Measurements from ENCODE around the gene CLECL1. TPM values are rescaled to one million over a fixed set of nuclear protein-coding genes. Genes with fewer than 3 reads are reported as not detected.

The CLECL1 gene
- total and polyA plus RNA-seq, 12 donors = 0.25 to 3.6 (median 0.54) TPM; not detected in 9

DNA sequence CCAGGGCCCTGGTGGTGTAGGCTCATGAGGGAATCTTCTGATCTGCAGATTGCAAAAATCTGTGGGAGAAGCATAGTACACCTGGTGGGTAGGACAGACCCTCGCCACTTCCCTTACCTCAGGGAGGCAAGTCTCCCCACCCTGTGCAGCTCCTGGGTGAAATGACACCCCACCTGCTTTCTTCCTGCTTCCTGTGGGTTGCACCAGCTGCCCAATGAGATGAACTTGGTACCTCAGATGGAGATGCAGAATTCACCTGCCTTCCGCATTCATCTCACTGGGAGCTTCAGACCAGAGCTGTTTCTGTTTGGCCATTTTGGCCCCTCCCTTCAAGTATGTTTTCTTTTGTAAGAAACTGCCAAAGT, 58.7 kb downstream of the CLECL1 start:
- WGBS, 2 donors = 100% methylated on average over 2 of the region's 2 CpGs
- H3K4me3 ChIP-seq = peak overlapping the region in 1 of 10 donors; percentile 39
- no peak for TF ChIP-seq CTCF (IDR thresholded peaks at IDR 0.05)
- peaks cover 3 to 22% (median 12%) of the 10 kb centered on the region in 9 donors for H3K4me1 ChIP-seq
- intact Hi-C loops (cut with DNase I) = no loop called here
- no peaks in the 10 kb centered on the region for H3K27me3 ChIP-seq
- peaks cover 0 to 5% (median 0%) of the 10 kb centered on the region in 11 donors for H3K9me3 ChIP-seq
- ATAC-seq (peak in 6 of 8 donors; percentile 11 to 63 (median 44)), DNase-seq (no peak)
- H3K36me3 ChIP-seq = peaks cover 0 to 18% (median 0%) of the 10 kb centered on the region in 9 donors
- H3K27ac ChIP-seq = peak overlapping the region in 3 of 10 donors; percentile 3 to 65 (median 10)

- H3K27ac ChIP-seq = peak overlapping the region in 3 of 10 donors; percentile 3 to 65 (median 10)
- intact Hi-C loops (cut with DNase I) = no loop called here
- WGBS, 2 donors = 43 to 48% methylated on average over 6 of the region's 6 CpGs
Measured at GRCh38 chr12:9673404-9674225, 59.3 kb downstream of the CLECL1 start.

More at GRCh38 chr12:9673404-9674225, 59.3 kb downstream of the CLECL1 start:
- Histone ChIP-seq H3K27me3 (no peaks in the 10 kb centered on the region), H3K4me1 (peaks cover 3 to 22% (median 12%) of the 10 kb centered on the region in 9 donors), H3K36me3 (peaks cover 0 to 18% (median 0%) of the 10 kb centered on the region in 9 donors), H3K4me3 (peak overlapping the region in 1 of 10 donors; percentile 39), H3K9me3 (peaks cover 0 to 5% (median 0%) of the 10 kb centered on the region in 11 donors)
- no peak for TF ChIP-seq CTCF (IDR thresholded peaks at IDR 0.05)
- ATAC-seq = peak; percentile 78 to 97 (median 95)
- peak; percentile 67 to 70 for DNase-seq

Other genes starting within 250 kb of the CLECL1 start
- 1 to 10 TPM in 1 of 10 donors, under 1 TPM in 6, not detected in 3; 0.16 to 1.4 (median 0.19) TPM for gene KLRB1, start 125.2 kb downstream of the CLECL1 start, total RNA-seq
- under 1 TPM; 0.16 to 0.44 TPM for gene KLRB1, start 125.2 kb downstream of the CLECL1 start, polyA plus RNA-seq
- gene CLEC2D, start 63.4 kb downstream of the CLECL1 start, total RNA-seq = 1 to 10 TPM; 1.6 to 9.5 (median 3.2) TPM
- 10 to 100 TPM in 1 of 2 donors, 1 to 10 TPM in 1; 1.2 to 15.6 TPM for gene CLEC2D, start 63.4 kb downstream of the CLECL1 start, polyA plus RNA-seq
- gene CD69, start 27.8 kb upstream of the CLECL1 start, total RNA-seq = 1 to 10 TPM in 3 of 10 donors, under 1 TPM in 5, not detected in 2; 0.17 to 6.2 (median 0.50) TPM
- gene CD69, start 27.8 kb upstream of the CLECL1 start, polyA plus RNA-seq = under 1 TPM; 0.22 to 0.55 TPM
- gene KLRF1, start 94.4 kb upstream of the CLECL1 start, total RNA-seq = 1 to 10 TPM in 1 of 10 donors, under 1 TPM in 3, not detected in 6; 0.19 to 1.8 (median 0.40) TPM
- 1 to 10 TPM in 1 of 2 donors, under 1 TPM in 1; 0.19 to 2.3 TPM for gene KLRF1, start 94.4 kb upstream of the CLECL1 start, polyA plus RNA-seq
- 10 to 100 TPM in 1 of 10 donors, 1 to 10 TPM in 9; 2.6 to 13.9 (median 3.8) TPM for gene CLEC2B, start 136.3 kb upstream of the CLECL1 start, total RNA-seq
- gene CLEC2B, start 136.3 kb upstream of the CLECL1 start, polyA plus RNA-seq = 10 to 100 TPM in 1 of 2 donors, 1 to 10 TPM in 1; 4.6 to 10.3 TPM
- gene KLRF2, start 148.4 kb upstream of the CLECL1 start, total RNA-seq = not detected
- not detected for gene KLRF2, start 148.4 kb upstream of the CLECL1 start, polyA plus RNA-seq
- gene CLEC2A, start 199.3 kb upstream of the CLECL1 start, total RNA-seq = not detected
- not detected for gene CLEC2A, start 199.3 kb upstream of the CLECL1 start, polyA plus RNA-seq
- gene CLEC12A, start 238.3 kb upstream of the CLECL1 start, total RNA-seq = 1 to 10 TPM in 4 of 10 donors, under 1 TPM in 5, not detected in 1; 0.20 to 8.9 (median 0.85) TPM
- under 1 TPM; 0.66 to 0.94 TPM for gene CLEC12A, start 238.3 kb upstream of the CLECL1 start, polyA plus RNA-seq